Nephron (organoid): ENCODE results near the gene NOL4L.

Experiments
- H3K27ac Mint-ChIP-seq, 3 experiments: 2 replicates each; pipeline ENCODE4 v1.8.0; 2020; ENCODE audit warnings: mixed read lengths in 3 of 3, mild to moderate bottlenecking in 2 of 3, moderate library complexity in 1 of 3
- H3K27me3 Mint-ChIP-seq: 2 replicates; pipeline ENCODE4 v1.8.0; 2021; ENCODE audit warnings: low read depth, mild to moderate bottlenecking, moderate library complexity, mixed read lengths
- H3K36me3 Mint-ChIP-seq: 2 replicates; pipeline ENCODE4 v1.8.0; 2020; ENCODE audit warnings: low read depth, mixed read lengths
- H3K4me1 Mint-ChIP-seq: 2 replicates; pipeline ENCODE4 v1.8.0; 2020; ENCODE audit warnings: mixed read lengths
- H3K4me3 Mint-ChIP-seq, 3 experiments: 2 replicates each; pipeline ENCODE4 v1.8.0; 2020; ENCODE audit warnings: mild to moderate bottlenecking in 3 of 3, mixed read lengths in 3 of 3, moderate library complexity in 2 of 3
- H3K9me3 Mint-ChIP-seq: 2 replicates; pipeline ENCODE4 v1.8.0; 2020; ENCODE audit warnings: mixed read lengths
- TF ChIP-seq, protein P1 (sequence below), 3 experiments: fragments of 200-600 bp; sonication (generic); IDR thresholded peaks; one replicate each; pipeline ENCODE4 v1.5.0; 2021; ENCODE audit warnings: antibody characterized with exemption in 3 of 3; ENCODE audit not compliant: unreplicated experiment in 3 of 3

NOL4L gene

DNA sequence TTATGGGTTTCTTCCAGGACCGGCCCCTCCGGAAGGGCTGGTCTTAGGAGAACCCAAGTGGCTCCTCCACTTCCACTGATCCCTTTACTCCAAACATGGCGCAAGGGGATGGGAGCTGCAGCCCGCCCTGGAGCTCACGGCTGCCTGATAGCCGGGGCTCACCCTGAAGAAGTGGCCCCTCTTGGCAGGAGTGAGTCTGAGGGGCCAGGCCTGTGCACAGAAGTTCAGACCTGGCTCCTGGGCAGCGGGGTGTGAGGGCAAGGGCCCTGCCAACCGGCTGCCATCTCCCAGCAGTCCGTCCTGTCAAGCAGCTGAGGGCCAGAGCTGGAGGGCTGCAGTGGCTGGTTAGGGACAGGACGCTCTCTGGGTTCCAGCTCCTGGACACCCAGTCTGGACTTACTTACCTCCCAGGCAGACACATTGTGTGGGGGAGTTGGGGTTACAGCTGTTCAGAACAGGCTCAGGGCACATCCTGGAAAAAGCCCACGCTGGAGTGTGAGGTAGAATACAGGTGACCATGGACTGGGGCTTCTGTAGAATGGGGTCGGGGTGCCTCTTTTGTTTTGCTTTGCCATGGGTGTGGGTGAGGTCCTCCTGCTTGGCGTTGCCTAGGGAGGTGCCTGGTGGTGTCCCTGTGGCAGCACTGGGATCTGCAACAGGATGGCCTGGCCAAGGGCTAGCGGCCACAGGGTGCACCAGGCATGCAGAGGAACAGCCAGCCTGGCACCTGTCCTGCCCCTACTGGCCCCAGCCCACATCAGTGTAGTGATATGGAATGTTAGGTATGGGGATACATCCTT, 138.6 kb downstream of the NOL4L start:
- H3K9me3 Mint-ChIP-seq, result no peaks in the 10 kb centered on the region
- H3K27ac Mint-ChIP-seq, result peak overlapping the region; percentile 57 to 76 (median 72)
- peaks cover 69% of the 10 kb centered on the region for H3K36me3 Mint-ChIP-seq
- no peaks in the 10 kb centered on the region for H3K27me3 Mint-ChIP-seq
- no peak overlapping the region for H3K4me3 Mint-ChIP-seq
- H3K4me1 Mint-ChIP-seq, result peaks cover 26% of the 10 kb centered on the region
- TF ChIP-seq, protein P1, sequence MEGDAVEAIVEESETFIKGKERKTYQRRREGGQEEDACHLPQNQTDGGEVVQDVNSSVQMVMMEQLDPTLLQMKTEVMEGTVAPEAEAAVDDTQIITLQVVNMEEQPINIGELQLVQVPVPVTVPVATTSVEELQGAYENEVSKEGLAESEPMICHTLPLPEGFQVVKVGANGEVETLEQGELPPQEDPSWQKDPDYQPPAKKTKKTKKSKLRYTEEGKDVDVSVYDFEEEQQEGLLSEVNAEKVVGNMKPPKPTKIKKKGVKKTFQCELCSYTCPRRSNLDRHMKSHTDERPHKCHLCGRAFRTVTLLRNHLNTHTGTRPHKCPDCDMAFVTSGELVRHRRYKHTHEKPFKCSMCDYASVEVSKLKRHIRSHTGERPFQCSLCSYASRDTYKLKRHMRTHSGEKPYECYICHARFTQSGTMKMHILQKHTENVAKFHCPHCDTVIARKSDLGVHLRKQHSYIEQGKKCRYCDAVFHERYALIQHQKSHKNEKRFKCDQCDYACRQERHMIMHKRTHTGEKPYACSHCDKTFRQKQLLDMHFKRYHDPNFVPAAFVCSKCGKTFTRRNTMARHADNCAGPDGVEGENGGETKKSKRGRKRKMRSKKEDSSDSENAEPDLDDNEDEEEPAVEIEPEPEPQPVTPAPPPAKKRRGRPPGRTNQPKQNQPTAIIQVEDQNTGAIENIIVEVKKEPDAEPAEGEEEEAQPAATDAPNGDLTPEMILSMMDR (IDR thresholded peaks at IDR 0.05; ENCODE audit: unreplicated experiment in 3 of 3), result no peak

GRCh38 chr20:32445539-32446273, 139.4 kb downstream of the NOL4L start:
- peak overlapping the region; percentile 72 to 85 (median 80) for H3K27ac Mint-ChIP-seq
- no peaks in the 10 kb centered on the region for H3K27me3 Mint-ChIP-seq
- TF ChIP-seq, protein P1 (IDR thresholded peaks at IDR 0.05; ENCODE audit: unreplicated experiment in 3 of 3), result no peak
- peaks cover 71% of the 10 kb centered on the region for H3K36me3 Mint-ChIP-seq
- no peaks in the 10 kb centered on the region for H3K9me3 Mint-ChIP-seq
- H3K4me3 Mint-ChIP-seq, result no peak overlapping the region
- H3K4me1 Mint-ChIP-seq, result peaks cover 26% of the 10 kb centered on the region

DNA sequence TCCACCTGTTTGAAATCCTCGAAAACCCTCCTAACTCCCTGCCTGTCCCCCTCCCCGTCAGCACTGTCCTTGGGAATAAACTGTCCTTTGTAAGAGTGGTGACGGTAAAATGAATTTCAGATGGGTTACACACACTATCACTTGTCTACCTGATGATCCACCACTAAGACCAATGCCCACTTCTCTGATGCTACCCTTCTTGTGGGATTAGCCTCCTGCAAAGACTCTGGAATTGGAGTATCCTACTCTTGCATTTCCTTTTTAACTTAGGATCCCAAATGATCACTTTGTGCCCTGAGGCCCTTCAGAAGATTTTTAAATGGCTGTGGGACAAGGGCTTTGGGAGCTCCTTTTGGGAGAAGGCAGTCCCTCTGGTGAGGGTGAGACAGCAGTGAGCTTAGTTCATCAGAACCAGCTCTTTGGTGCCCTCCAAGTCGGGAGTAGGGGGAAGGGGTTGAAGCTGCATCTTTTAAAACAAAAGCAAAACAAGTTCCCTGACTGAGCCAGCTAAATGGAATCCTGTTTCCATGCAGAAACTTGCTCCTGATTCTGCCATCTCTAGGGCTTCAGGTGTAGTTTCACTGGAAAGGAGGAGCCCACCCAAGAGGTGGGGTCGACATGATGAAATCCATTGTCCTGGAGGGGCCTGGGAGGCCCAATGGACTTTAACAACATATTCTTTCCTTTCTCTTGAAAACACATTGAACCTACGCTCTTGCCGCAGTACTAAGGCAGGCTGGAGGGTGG, 140.5 kb downstream of the NOL4L start:
- TF ChIP-seq, protein P1 (IDR thresholded peaks at IDR 0.05; ENCODE audit: unreplicated experiment in 3 of 3), result no peak
- Mint-ChIP-seq H3K27me3 (no peaks in the 10 kb centered on the region), H3K4me3 (no peak overlapping the region), H3K4me1 (peaks cover 29% of the 10 kb centered on the region), H3K27ac (peak overlapping the region; percentile 72 to 85 (median 80)), H3K9me3 (no peaks in the 10 kb centered on the region), H3K36me3 (peaks cover 71% of the 10 kb centered on the region)

DNA sequence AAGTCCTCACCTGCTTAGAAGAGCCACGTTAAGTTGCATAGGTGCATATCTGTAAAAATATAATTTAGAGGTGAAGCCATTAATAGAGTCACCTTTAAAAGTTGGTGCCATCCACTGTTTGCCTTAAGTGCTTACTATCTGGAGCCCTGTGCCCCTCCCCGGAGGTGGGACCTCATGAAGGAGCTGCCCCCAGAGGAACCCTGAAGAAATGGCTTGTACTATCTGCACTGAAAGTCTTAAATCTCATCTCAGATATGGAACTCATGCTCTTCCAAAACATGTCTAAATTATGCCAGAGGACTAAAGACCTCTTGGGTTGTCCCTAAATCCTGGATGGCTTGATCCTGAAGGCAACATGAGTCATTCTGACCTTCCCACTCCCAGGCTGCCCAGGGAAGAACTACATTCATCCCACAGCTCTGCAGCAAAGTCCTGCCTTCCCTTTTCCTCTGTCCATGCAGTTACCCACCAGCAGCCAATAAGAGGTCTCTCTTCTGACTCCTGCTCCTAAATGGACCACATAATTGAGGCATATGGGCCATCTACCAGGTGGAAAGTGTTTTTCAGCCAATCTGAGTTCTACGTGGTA, 141.7 kb downstream of the NOL4L start:
- Mint-ChIP-seq H3K36me3 (peaks cover 76% of the 10 kb centered on the region), H3K4me1 (peaks cover 29% of the 10 kb centered on the region), H3K9me3 (no peaks in the 10 kb centered on the region), H3K27me3 (no peaks in the 10 kb centered on the region), H3K27ac (peak overlapping the region; percentile 25 to 73 (median 38)), H3K4me3 (no peak overlapping the region)
- TF ChIP-seq, protein P1 (IDR thresholded peaks at IDR 0.05; ENCODE audit: unreplicated experiment in 3 of 3), result no peak

DNA sequence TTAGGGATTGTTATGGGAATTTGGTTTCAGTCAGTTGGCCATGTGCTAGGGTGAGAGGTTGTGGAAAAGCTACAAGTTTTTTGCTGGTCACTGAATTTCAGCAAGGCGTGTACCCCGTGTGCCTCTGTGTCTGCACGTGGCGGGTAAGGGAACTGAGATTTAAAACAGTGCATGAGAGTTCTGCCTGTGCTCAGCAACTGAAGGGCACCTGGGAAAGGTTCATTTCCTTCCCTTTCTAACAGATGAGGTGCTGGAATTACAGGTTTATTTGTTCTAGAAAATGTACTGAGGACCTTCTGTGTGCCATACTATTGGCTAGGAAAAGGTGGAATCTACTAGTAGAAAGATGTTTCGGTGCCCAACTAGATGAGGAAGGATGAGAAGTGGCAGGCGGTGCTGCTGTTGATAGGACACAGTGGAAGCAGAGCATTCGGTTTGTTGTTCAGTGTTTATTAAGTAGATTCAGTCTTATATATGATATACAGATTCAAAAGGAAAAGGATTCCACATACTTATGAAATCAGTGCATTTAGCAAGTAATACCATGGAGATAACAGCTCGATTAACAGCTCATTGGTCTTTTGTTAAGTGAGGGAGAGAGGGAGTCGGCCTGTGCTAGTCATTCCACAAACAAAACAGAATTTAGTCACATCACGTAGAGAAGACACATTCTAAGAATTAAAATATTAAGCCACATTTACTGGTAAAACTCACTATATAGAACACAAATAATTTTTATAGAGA, 142.3 kb downstream of the NOL4L start:
- H3K27ac Mint-ChIP-seq, result peak overlapping the region in 2 of 3 experiments; percentile 20 to 21
- peaks cover 75% of the 10 kb centered on the region for H3K36me3 Mint-ChIP-seq
- TF ChIP-seq, protein P1 (IDR thresholded peaks at IDR 0.05; ENCODE audit: unreplicated experiment in 3 of 3), result no peak
- H3K4me1 Mint-ChIP-seq, result peaks cover 25% of the 10 kb centered on the region
- no peak overlapping the region for H3K4me3 Mint-ChIP-seq
- H3K9me3 Mint-ChIP-seq, result no peaks in the 10 kb centered on the region
- H3K27me3 Mint-ChIP-seq, result no peaks in the 10 kb centered on the region
